ENCODE results near the gene TCF12.

Gene TCF12

DNA sequence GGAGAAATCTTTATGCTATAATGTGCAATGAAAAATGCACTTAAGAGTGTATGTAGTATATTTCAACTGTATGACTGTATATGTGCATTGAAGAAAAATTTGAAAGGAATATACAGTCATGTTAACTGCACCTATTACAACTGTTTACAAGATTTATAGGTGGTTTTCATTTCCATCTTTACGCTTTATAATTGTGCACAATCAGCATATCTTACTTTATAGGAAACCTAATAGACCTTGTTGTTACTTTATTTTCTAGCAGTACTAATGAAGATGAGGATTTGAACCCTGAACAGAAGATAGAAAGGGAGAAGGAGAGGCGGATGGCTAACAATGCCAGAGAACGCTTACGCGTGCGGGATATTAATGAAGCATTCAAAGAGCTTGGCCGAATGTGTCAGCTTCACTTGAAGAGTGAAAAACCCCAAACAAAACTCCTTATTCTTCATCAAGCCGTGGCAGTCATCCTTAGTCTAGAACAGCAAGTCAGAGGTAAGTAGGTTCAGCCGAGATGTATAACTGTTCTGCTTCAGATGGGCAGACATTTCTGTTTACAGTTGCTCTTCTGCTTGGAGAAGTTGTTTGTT, 354.4 kb downstream of the TCF12 start:
- no peak for DNase-seq

DNA sequence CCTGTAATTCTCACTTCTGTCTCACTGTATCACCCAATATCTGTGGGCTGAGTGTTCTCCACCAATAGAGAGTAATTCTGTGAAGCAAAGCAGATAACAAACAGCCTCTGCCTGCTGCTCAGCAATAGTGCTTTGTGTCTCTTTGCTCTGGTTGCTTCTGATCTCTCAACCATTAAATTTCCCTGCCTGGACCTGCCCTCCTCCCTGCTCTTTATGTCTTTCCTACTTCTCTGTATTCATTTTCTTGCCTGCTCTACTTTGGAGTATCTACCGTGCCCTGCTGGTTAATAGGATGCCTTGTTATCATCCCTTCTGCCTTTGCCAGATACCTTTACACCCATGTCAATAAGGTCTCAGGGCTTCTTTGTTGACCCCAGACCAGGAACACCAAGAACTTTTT, 355.0 kb downstream of the TCF12 start:
- DNase-seq = no peak

DNA sequence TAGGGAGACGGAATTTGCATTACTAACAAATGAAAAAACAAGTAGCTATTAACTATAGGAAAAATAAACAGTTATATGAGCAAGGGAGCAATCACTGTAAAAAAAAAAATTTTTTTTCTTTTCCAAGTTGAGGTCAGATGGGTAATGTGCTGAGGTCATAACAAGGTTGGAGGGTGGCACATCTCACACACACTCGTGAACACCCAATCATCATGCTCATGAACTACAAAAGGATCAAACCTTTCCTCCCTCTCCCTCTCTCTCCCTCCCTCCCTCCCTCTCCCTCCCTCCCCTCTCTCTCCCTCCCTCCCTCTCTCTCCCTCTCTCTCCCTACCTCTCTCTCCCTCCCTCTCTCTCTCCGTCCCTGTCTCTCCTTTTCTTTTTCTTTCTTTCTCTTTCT, 360.0 kb downstream of the TCF12 start:
- DNase-seq = no peak

DNA sequence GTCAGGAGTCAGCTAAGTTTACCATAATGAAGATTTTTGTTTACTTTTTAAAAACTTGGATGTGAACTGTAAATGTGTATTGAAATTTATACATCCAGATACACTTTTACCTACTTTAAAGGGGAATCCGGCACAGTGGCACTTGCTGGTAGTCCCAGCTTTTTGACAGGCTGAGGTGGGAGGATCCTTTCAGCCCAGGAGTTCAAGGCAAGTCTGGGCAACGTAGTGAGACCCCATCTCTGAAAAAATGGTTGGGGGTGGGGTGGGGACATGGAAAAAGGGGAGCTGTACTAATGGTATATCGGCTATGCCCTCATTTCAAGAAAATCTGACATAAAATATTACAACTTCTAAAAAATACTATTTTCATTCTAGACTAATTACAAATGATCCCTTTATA, 362.0 kb downstream of the TCF12 start:
- DNase-seq = no peak

DNA sequence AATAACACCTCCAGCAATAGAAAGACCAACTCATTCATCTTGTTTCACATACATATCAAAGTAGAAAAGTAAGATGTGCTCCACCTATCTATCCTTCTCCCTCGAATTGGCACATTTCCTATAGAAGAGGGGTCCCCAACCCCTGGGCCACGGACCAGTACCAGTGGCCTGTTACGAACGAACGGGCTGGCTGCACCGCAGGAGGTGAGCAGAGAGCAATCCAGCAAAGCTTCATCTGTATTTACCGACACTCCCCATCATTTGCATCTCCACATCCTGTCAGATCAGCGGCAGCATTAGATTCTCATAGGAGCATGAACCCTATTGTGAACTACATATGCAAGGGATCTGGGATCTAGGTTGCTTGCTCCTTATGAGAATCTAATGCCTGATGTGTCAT, 362.9 kb downstream of the TCF12 start:
- DNase-seq = no peak

DNA sequence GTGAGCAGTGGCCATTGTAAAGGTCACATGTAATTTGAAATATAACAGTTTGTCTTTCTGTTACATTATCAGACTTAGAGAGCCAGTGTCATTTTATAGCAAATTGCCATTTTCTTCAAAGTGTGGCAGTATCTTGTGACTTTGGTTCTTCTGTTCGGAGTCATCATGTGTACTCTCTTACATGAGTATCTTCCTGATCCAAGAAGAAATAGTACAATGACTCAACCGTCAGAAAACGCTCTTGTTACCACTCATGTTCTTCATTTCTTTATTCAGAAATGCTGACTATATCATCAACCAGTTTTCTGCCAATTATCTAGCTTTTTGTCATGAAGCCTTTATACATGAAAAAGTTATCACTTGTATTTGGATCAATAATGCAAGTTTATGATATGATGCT, 364.2 kb downstream of the TCF12 start:
- no peak for DNase-seq

DNA sequence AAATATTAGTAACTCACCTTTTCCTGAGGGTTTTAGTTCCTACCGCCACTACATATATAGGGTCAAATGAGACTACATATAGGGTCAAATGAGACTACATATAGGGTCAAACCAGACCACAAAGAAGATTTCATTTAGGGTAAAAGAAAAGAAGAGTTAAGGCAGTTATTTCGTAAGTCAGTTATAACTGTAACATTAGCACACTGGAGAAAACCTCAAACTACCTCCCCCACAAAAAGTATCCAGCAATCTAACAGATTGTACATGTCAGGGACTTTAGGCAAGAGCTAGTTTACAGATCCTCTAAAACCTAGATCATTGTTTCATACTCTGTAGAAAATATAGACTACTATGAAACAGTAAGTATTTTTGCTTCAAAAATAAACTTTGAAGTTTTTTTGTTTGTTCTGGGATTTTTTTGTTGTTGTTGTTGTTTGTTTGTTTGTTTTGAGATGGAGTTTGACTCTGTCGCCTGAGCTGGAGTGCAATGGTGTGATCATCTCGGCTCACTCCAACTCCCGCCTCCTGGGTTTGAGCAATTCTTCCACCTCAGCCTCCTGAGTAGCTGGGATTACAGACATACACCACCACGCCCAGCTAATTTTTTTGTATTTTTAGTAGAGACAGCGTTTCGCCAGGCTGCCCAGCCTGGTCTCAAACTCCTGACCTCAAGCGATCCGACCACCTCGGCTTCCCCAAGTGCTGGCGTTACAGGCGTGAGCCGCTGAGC, 365.5 kb downstream of the TCF12 start:
- no peak for DNase-seq

DNA sequence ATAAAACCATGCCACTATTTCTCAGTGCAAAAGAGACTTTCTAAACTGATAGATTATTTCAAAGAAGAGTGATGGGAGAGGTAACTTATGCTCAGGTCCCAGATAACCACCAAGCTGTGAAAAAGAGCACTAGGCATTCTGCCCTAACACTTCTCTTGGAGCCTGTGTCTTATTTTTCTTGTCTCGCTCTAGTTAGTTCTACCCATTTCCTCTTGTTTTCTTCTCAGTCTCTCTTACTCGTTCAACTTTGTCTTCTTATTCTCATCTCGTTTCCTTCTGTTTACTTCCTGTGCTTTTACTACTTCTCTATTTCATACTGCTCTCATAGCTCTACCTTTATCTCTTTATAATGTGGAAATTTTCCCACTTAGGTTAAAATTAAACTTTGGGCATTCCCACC, 366.1 kb downstream of the TCF12 start:
- no peak for DNase-seq

DNA sequence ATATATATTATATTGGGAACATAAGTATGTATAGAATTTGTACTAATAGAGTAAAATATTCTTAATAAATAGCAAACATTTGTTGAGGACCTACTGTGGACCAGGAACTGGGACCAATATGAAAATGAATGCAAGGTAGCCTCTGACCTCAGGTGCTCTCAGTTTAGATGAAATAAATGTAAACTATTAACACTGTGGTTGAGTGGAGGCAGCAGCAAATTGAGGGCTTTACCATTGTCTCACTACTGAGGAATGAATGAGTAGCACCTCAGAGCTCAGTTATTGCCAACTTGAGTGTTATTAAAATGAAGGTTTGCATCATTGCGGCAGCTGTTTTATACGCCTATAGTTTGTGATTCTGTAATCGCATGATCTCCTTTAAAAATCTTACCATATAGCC, 366.9 kb downstream of the TCF12 start:
- no peak for DNase-seq

DNA sequence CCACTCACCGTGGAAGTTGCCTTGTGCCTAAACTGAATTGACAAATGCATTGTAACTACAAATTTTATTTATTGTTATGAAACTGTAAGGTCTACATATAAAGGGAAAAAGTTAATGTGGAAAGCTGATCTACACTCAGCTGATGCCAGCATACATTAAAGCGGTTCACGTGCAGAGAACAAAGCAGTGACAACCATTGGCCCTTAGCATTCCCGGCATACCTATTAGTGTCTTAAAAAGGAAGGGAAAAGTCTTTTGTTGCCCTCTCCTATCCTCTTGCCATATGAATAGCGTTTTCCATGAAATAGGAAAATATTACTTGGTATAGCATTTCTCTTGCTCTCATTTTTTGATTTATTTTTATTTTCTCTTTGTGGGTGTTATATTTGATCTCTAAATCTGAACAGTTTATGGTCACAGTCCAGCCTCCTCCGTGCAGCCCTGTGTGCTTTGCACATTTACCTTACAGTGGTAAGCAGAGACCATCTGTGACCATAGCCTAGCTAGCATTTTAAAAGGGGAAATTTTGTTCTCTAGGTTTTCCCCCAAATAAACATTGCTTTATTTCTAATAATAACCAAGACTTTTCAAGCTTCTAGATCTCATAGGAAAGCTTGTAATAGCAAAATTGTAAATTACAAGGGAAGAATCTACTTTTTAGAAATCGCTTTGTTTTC, 368.1 kb downstream of the TCF12 start:
- DNase-seq = no peak

DNA sequence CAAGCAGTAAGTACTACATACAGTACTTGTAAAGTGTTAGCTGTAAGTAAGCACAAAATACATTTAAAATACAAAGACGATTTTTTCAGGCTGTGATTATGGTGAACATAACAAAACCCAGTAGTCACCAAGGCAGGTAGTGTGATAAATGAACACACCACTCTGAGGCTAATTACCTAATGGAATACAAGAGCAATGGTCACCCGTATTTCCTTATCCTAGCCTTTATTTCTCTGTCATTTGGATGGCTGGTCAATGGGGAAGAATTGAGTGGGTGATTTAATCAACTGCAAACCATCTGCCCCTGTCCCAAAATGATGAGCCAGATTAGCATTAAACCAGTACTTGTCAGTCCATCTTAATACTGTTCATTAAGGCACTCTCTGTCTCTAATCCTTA, 368.7 kb downstream of the TCF12 start:
- DNase-seq = no peak

DNA sequence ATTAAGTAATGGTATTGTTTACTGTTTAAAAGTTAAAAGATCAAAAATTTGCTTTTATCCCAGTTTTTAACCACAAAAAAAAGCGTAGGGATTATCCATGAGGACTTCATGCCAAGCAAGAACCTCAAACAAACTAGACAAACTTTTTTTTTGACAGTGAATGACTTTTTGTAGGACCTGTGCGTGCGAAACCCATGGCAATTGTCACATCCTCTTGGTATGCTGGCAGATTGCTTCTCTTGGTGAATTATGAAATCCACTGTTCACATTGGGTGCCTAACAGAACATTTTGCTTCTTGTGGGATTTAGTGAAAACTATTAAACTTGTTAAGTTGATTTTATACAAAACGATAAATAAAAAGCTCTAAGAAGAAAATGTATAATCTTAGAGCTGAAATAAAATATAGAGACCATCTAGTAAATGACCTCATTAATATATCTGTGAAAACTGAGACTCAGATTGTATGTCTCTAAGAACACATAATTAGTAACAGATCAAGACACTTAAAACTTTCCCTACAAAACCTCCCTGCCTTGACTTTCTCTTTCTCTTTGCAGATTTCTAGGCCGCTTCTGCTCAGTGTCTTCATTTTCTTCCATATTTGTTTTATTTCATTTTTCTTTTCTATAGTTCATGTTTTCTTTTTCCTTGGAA, 370.6 kb downstream of the TCF12 start:
- DNase-seq = no peak

DNA sequence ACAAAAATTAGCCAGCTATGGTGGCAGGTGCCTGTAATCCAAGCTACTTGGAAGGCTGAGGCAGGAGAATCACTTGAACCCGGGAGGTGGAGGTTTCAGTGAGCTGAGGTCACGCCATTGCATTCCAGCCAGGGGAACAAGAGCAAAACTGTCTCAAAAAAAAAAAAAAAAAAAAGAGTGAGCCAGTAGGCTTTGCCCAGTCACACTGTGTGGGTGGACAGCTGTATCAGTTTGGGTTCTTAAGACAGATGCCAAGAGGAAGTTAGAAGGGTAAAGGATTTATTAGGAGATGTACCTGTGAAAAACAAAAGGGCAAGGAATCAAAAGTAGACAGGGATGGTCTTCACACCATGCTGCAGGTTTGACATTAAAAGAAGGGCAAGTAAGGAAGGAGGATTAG, 371.7 kb downstream of the TCF12 start:
- no peak for DNase-seq

DNA sequence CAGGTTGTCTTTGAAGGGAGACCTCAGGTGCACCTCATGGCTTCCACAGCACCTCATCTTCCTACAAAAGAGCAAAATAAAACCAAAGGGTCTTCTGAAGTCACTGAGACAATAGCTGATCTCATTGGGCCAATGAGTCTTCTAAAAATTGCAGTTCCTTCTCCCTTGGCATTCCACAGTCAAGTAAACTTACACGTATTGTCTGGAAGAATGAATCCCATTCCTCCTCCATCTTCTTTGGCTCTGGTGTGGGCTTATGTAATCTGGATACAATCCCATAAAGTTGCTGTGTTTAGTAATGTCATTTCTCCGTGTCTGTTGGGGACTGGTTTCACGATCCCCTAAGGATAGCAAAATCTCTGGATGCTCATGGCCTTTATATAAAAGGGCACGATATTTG, 372.4 kb downstream of the TCF12 start:
- no peak for DNase-seq

DNA sequence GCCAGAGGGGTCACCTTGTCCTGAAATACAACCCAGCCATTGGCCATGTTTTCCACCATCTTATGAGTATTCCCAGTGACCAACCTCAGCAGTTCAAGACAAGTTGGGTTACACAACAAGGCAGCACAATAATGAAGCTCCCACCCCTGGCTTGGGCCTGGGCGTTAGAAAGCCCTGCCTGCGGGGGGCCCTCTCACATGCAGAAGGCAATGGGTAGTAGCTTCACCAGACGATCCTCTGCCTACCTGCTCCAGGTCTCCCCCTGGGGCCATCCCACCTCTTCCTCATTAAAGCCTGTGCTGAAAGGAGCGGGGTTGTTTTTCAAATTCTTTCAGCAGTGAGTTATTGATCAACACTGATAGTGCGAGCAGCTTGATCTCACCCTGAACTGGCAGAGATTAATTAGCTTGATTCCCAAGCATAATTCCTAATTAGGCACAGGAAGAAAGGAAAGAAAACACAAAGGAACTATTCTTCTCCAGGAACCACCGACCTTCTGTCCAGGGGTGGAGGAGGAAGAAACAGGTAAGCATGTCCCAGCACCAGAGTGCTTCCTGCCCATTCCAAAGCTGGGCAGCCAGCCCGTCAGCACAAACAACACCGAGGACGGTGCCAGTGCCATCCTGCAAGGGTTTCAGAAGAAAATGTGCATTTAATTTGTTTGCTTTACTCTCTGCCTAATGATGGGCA, 378.2 kb downstream of the TCF12 start:
- DNase-seq = no peak

DNA sequence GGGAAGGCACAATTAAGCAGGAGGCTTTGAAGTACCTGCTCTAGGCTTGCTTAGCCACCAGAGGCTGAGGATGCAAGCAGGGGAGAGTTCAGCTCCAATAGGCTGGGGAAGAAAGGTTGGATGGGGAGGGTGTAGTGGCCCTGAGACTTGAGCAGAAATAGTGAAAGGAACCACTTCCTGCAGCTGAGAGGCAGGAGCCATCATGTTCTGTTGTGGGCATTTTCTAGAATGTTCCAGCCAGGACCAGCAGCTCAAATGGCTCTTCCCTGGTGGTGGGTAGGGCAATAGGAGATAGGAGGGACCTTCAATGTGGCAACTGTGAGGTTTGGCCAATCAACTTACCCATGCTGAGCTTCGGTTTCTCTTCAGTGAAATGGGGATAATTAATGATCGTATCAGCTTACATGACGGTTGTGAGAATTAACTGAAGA, 378.7 kb downstream of the TCF12 start:
- DNase-seq = no peak

DNA sequence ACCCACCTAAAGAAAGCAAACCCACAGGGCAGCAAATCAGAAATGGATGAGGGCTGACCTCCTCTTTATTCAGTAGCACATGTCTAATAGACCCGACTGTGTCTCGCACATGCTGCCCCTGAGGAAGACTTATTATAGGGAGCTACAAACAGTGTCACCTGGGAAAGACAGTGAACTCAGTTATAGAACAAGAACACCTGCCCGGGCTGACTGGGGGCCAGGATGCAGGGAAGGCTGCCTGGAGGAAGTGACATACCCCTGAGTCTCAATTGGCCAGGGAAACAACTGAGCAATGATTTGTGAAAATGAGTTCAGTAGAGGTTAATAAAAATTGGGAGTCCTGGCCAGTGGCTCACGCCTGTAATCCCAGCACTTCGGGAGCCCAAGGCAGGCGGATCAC, 379.2 kb downstream of the TCF12 start:
- DNase-seq = no peak

DNA sequence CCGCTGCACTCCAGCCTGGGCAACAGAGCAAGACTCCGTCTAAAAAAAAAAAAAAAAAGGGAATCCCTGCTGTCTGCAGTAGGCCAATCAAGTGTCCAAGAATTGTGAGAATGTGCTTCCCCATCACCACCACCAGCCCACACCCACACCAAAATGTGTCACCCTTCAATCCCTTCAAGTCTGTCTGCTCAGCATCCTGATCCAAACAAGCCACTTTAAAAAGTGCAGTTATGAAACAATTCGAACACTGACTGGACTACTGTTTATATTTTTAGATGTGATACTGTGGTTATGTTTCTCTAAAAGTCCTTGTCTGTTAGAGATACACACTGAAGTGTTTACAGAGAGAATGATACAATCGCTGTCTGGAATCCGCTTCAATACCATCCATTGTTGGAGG, 379.8 kb downstream of the TCF12 start:
- DNase-seq = no peak

DNA sequence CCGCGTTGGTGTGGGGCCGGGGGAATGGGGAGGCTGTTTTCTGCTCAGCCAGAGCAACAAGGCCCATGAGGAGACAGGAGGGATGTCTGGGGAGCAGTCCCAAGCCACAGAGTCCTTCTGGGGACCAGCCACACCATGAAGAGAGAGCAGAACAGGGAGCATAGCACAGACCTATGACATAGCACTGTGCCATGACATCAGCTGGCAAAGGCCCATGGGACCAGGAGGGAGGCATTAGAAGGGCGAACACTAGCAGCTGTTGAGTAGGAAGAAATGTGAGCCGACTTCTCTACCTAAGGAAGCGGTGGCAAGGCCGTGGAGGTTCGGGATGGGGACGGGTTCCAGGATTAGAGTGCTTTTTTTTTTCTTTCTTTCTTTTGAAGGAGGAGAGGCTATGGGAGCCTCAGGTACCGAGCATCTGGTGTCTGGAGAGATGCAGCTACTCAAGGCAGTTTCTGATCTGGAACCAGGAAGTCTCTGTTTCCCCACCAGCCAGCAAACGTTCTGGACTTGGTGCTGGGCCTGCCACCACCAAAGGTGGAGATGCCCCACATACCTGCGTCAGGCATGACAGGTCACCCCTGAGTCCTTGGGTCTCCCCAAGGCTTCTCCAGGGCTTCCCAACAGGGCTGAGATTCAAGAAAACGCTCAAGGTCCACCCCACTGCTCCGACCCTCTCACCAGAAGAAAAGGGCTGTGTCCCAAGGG, 380.6 kb downstream of the TCF12 start:
- DNase-seq = no peak

DNA sequence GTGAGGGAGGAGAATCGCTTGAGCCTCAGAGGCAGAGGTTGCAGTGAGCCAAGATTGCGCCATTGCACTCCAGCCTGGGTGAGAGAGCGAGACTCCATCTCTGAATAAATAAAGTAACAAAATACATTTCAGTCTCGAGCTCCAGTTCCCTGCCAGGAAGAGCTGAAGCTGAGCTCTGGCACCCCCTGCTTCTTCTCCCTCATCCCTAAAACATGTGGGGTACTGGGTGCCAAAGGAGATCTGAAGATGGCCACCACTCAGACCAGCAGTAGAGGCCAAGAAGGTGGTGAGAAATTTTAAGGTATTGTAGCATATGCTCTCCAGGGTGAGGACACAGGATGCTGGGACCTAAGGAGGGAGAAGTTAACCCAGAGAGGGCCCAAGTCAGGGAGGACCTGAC, 382.9 kb downstream of the TCF12 start:
- no peak for DNase-seq

DNA sequence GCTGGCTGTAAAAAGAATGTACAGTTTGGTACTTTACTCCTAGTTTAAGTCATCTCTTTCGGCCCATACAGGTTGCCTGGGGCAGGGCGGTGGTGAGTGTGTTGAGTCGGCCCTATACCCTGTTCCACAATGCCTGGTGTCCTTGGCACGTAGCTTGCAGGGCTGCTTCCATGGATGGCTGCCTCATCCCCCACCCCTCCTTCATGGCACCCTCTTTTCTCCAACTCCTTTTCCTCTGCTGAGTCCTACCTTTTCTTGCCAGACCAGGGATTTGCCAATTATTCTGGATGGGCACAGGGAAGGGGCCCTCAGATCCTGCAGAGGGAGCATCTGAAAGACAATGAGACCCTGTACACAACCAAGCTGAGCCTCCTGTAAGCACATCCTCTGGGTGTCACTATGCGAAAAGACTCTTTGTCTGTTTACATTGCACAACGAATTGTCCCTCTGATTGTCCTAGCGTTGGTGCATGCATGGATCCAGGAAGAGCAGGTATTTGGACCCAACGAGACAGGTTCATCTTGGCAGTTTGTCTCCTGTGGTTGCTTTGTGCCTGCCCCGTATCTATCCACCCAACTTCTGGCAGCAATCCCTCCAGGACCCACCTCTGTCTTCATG, 384.3 kb downstream of the TCF12 start:
- DNase-seq = no peak

DNA sequence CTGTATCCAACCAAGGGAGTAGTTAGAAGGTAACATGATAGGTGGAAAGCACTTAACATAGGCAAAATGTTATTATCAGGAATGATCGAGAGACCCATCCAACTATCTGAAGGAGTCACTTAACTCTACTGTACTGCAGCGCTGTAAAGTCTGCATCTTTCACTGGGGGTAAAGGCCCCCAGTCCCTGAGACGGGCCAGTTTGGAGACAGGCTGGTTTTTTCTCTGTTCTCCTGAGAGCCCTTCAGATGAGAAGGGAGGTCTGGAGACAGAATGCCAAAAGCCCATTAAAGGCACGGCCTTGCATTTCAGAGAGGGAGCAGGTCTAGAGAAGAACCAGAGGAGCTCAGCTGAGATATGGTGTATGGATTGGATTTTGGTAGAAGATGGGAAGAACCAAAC, 386.6 kb downstream of the TCF12 start:
- DNase-seq = no peak
